GM13977 (cell line): Measurements from ENCODE around the gene CYSLTR2.

ENCODE experiments used
- DNase-seq: peaks from one replicate; pipeline ENCODE4 v3.0.0; 2012; ENCODE audit warnings: low spot score
- in situ Hi-C: fragments of 300-500 bp; cut with MboI; formaldehyde crosslinking; loops from one replicate; pipeline ENCODE4 v1.12.0; 2022; ENCODE audit warnings: low sequenced_read_pairs, low pct_unique_long_range_greater_than_20kb, mixed read lengths, inconsistent platforms; ENCODE audit not compliant: unreplicated experiment
- TF ChIP-seq, protein P1 (sequence below): IDR thresholded peaks from 2 replicates; pipeline ENCODE4 v1.5.1; 2012; ENCODE audit warnings: mild to moderate bottlenecking, control low read depth; ENCODE audit not compliant: insufficient read depth; ENCODE audit errors: extremely low read depth, missing control alignments

Gene CYSLTR2

DNA sequence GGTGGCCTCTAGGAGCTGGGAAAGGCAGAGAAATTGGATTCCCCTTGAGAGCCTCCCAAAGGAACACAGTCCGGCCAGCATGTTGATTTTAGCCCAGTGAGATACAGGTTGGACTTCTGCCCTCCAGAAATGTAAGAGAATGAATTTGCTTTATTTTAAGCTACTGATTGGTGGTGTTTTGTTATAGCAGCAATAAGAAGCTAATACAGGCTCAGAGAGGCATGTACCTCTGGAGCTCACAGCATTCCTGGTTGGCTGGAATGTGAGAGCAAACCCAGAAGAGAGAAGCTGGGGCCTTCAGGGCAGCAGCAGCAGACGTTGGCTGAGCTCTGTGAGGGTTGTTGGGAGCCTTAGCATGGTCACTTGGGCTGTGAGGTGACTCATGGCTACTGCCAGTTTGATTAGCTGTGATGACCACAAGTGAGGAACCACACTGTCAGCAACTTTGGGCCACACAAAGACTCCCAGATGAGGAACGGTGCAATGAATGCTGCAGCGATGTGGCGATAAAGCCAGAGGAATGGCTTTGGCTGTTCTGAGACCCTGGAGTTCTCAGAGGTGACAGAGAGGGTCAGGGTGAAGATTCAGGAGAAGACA is 80.1 kb downstream of the CYSLTR2 start:
- TF ChIP-seq, protein P1, sequence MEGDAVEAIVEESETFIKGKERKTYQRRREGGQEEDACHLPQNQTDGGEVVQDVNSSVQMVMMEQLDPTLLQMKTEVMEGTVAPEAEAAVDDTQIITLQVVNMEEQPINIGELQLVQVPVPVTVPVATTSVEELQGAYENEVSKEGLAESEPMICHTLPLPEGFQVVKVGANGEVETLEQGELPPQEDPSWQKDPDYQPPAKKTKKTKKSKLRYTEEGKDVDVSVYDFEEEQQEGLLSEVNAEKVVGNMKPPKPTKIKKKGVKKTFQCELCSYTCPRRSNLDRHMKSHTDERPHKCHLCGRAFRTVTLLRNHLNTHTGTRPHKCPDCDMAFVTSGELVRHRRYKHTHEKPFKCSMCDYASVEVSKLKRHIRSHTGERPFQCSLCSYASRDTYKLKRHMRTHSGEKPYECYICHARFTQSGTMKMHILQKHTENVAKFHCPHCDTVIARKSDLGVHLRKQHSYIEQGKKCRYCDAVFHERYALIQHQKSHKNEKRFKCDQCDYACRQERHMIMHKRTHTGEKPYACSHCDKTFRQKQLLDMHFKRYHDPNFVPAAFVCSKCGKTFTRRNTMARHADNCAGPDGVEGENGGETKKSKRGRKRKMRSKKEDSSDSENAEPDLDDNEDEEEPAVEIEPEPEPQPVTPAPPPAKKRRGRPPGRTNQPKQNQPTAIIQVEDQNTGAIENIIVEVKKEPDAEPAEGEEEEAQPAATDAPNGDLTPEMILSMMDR: no peak
- DNase-seq: no peak
- in situ Hi-C loops: no loop called here

DNA sequence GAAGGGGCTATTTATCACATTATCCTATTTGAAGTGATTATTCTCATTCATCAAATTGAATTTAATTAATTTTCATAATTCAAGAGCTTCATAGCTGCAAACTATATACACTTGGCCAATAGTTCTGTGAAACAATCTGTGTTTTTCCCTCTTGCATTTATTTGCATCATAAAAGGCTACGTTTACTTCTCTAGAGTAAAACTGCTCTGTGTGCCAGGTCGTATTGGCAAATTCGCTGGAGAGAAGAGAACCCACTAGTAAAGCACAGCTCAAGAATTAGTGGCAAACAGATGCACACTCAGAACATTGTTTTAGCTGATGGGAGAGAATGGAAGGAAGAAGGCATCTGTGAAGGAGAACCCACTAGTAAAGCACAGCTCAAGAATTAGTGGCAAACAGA is 81.8 kb downstream of the CYSLTR2 start:
- in situ Hi-C loops: no loop called here
- TF ChIP-seq, protein P1: no peak
- no peak for DNase-seq

DNA sequence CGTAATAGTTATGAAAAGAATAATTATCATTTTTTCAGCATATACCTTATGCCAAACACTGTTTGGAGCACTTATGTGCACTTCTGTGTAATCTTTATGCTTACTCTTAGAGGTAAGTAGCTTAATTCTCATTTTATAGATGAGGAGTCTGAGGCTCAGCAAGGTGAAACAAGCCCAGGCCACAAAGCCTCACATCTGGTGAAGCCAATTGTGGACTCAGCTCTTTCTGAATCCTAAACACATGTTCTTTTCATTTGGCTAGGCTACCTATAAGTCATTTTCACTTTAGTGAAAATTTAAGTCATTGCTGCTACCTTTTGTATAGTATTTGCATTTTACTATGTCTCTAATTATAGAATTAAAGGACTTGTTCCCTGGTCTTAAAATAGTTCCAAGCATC is 84.0 kb downstream of the CYSLTR2 start:
- DNase-seq: no peak
- TF ChIP-seq, protein P1: no peak
- in situ Hi-C loops: no loop called here

DNA sequence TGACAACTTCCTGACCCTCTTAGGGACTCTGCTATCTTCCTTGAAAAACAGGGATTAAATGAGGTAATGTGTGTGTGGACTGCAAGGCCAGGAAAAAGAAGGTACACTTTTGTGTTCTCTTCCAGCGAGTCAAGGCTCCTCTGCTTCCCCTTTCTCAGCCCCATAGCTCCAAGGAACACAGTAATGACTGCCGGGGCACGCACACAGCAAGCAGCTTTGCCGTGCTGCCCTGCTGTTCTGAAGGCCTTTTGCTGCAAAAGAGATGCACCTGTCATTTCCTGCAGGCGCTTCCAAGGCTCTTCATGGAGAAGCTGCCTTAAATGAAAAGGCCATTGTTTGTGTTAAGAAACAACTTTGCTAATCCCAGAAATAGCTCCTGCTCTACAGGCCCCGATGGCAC is 84.6 kb downstream of the CYSLTR2 start:
- in situ Hi-C loops: no loop called here
- no peak for DNase-seq
- TF ChIP-seq, protein P1: no peak

DNA sequence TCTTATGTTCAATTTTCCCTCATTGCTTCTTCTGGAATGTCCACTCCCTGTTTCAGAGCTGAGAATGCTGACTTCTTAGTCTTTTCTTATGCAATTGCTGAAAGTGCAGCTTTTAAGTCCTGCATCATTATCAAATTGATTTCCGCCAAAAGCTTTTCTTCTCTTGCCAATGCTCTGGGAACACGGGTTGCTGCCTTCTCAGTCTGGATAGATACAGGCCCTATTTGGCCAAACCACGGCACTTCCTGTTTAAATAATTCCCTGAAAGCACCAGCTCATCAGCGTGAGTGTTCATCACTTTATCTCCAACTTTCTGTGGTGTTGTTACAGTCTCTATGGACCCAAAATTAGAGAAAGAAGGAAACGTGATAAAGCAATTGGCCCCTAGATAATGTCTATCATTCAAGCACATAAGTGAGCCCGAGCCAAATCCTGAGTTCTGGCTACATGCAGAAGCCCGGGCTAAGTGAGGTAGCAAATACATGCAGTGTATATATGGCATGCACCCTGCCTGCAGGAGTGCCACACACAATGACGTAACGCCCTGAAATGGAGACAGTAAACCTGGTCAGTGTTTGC is 85.7 kb downstream of the CYSLTR2 start:
- no peak for DNase-seq
- TF ChIP-seq, protein P1: no peak
- in situ Hi-C loops: no loop called here

DNA sequence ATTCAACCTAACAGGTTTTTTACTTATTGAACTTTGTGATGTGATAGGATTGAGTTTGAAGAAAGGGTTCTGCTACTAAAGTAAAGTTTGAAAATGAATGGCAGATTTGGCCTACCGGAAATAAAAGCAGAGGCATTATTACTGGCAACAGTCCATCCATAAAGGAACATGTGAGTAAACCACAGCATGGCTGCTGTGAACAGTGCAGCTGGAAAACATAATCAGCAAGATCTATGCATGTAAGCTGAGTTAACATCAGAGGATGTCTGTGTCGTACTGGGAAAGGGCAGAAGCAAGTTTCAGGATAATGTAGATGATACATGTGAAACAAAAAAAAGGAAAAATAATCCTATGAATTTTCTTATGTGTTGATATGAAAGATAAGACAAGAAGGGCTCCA is 87.6 kb downstream of the CYSLTR2 start:
- TF ChIP-seq, protein P1: no peak
- no peak for DNase-seq
- in situ Hi-C loops: loop anchor here (10.0 kb wide), 1 partner anchor 147 kb away; no protein-coding TSS in a partner anchor
